ENCODE data around the gene TBL3. TPM values are rescaled to one million over a fixed set of nuclear protein-coding genes. Genes with fewer than 3 reads are reported as not detected.

Gene TBL3
- total RNA-seq, 5 donors from 2014 or later (not counting 1 experiment from before 2014, with no cell fraction given) = 21.1 to 45.6 (median 36.9) TPM

DNA sequence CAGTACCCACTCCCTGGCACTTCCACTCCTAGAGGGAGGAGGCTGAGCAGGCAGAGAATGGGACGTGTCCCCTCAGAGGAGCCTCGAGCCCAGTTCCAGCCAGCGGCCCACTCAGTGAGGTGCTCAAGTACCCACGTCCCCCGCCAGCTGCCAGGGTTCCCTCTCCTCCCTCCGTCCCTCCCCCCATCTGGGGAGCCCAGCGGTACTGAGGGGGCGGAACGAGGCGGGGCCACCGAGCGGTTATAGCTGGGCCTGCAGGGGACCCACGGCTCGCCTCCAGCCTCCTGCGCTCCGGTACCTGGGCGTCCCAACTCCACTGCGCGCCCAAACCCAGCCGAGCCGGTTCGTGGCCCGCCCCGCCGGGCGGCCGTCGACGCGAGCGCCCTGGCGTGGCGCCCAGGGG, 47.7 kb downstream of the TBL3 start, which contains the start of gene NPW:
NPW (plus strand) TSS at position 268 of the 403 bp plus-strand sequence.
- Histone ChIP-seq H3K9me3 (no peaks in the 10 kb centered on the region), H3K27me3 (replicated peaks in 1 of 2; ENCODE audit: control insufficient read depth in 2 of 2, extremely low read depth in 1 of 2, insufficient read depth in 2 of 2, low read length in 1 of 2) (peaks cover 0 to 55% of the 10 kb centered on the region in 2 experiments), H3K36me3 (ENCODE audit: control insufficient read depth in 2 of 2, extremely low read depth in 1 of 2, insufficient read depth in 1 of 2, low read length in 1 of 2) (no peaks in the 10 kb centered on the region), H3K4me1 (ENCODE audit: control insufficient read depth in 1 of 2, extremely low read depth in 1 of 2, insufficient read depth in 2 of 2, low read length in 2 of 2) (peaks cover 2 to 29% of the 10 kb centered on the region in 2 experiments), H3K27ac (ENCODE audit: low read length) (no peak within 1 kb of the TSS), H3K4me3 (ENCODE audit: control insufficient read depth in 1 of 2, extremely low read depth in 1 of 2, low read length in 1 of 2) (peak within 1 kb of the TSS in 1 of 2 donors; percentile 26)
- H3K27me3 Mint-ChIP-seq = peaks cover 11 to 34% of the 10 kb centered on the region in 2 donors
- POLR2A ChIA-PET = no interaction called here
- H3K36me3 Mint-ChIP-seq = no peaks in the 10 kb centered on the region
- ATAC-seq (replicated peaks in 1 of 4) (no peak), DNase-seq (peak in 4 of 35 experiments; percentile 18 to 29 (median 25))
- peak within 1 kb of the TSS in 1 of 3 donors; percentile 56 for H3K4me3 Mint-ChIP-seq
- 4% methylated on average over 29 of the region's 33 CpGs for WGBS (ENCODE audit: insufficient coverage)
- H3K27ac Mint-ChIP-seq = no peak within 1 kb of the TSS
- CTCF ChIA-PET = no interaction called here
- peaks cover 9 to 20% (median 13%) of the 10 kb centered on the region in 3 donors for H3K4me1 Mint-ChIP-seq
- H3K9me3 Mint-ChIP-seq = no peaks in the 10 kb centered on the region

DNA sequence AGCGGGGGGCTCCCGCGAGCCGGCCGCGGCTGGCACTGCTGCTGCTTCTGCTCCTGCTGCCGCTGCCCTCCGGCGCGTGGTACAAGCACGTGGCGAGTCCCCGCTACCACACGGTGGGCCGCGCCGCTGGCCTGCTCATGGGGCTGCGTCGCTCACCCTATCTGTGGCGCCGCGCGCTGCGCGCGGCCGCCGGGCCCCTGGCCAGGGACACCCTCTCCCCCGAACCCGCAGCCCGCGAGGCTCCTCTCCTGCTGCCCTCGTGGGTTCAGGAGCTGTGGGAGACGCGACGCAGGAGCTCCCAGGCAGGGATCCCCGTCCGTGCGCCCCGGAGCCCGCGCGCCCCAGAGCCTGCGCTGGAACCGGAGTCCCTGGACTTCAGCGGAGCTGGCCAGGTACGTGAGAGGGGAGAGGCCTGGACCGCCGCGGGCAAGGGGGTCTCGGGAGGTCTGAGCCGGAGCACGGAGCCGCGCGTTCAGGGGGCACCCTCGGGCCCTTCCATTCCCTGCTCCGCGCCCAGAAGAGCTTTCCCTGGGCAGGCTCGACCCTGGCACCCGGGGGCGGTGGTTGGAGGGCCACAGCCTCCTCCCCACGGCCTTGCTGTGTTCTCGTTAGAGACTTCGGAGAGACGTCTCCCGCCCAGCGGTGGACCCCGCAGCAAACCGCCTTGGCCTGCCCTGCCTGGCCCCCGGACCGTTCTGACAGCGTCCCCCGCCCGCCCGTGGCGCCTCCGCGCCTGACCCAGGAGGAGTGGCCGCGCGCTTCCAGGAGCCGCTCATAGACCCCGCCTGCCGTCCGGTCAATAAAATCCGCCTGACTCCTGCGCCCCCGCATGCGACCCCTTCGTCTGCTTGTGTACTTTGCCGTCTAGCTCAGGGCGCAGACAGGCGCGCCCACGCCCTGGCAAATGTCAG, 48.3 kb downstream of the TBL3 start:
- POLR2A ChIA-PET = no interaction called here
- H3K9me3 ChIP-seq = no peaks in the 10 kb centered on the region
- ATAC-seq (replicated peaks in 1 of 4) (no peak), DNase-seq (no peak)
- Mint-ChIP-seq H3K27me3 (peaks cover 11 to 34% of the 10 kb centered on the region in 2 donors), H3K9me3 (no peaks in the 10 kb centered on the region), H3K36me3 (no peaks in the 10 kb centered on the region), H3K4me3 (peak overlapping the region in 1 of 3 donors; percentile 56), H3K4me1 (peaks cover 9 to 20% (median 13%) of the 10 kb centered on the region in 3 donors), H3K27ac (no peak overlapping the region)
- H3K27me3 ChIP-seq (replicated peaks in 1 of 2; ENCODE audit: control insufficient read depth in 2 of 2, extremely low read depth in 1 of 2, insufficient read depth in 2 of 2, low read length in 1 of 2) = peaks cover 0 to 59% of the 10 kb centered on the region in 2 experiments
- peak overlapping the region in 1 of 2 donors; percentile 26 for H3K4me3 ChIP-seq (ENCODE audit: control insufficient read depth in 1 of 2, extremely low read depth in 1 of 2, low read length in 1 of 2)
- no peaks in the 10 kb centered on the region for H3K36me3 ChIP-seq (ENCODE audit: control insufficient read depth in 2 of 2, extremely low read depth in 1 of 2, insufficient read depth in 1 of 2, low read length in 1 of 2)
- no peak overlapping the region for H3K27ac ChIP-seq (ENCODE audit: low read length)
- 5% methylated on average over 96 of the region's 96 CpGs for WGBS (ENCODE audit: insufficient coverage)
- CTCF ChIA-PET = interaction anchor here in 1 of 2 donors (0.6 to 1.3 kb wide), 2 partner anchors 135 to 807 kb away, joined by 3 read pairs; partner anchors contain the start of gene TRAF7
- peaks cover 2 to 29% of the 10 kb centered on the region in 2 experiments for H3K4me1 ChIP-seq (ENCODE audit: control insufficient read depth in 1 of 2, extremely low read depth in 1 of 2, insufficient read depth in 2 of 2, low read length in 2 of 2)

DNA sequence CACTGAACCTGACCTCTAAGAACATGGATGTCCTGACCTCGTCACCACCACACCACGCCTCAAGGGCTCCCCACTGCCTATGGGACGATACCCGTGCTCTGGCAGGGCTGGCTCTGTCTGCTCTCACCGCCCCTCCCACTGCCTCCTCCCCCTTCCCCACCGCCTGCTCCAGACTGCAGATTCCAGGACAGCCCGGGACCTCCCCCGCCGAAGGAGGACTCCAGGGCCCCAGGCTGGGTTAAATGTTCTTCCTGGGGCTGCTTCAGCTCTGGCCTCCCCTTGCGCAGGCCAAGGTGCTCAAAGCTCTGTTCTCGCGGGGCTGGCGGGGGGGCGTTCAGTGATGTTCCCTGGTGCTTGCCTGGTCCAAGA, 50.9 kb downstream of the TBL3 start:
- ATAC-seq (replicated peaks in 1 of 4) (peak; percentile 9 to 23 (median 9)), DNase-seq (no peak)
- Histone ChIP-seq H3K9me3 (no peaks in the 10 kb centered on the region), H3K36me3 (ENCODE audit: control insufficient read depth in 2 of 2, extremely low read depth in 1 of 2, insufficient read depth in 1 of 2, low read length in 1 of 2) (no peaks in the 10 kb centered on the region), H3K27ac (ENCODE audit: low read length) (no peak overlapping the region), H3K4me1 (ENCODE audit: control insufficient read depth in 1 of 2, extremely low read depth in 1 of 2, insufficient read depth in 2 of 2, low read length in 2 of 2) (peaks cover 2 to 46% of the 10 kb centered on the region in 2 experiments), H3K4me3 (ENCODE audit: control insufficient read depth in 1 of 2, extremely low read depth in 1 of 2, low read length in 1 of 2) (peak overlapping the region; percentile 27 to 35), H3K27me3 (replicated peaks in 1 of 2; ENCODE audit: control insufficient read depth in 2 of 2, extremely low read depth in 1 of 2, insufficient read depth in 2 of 2, low read length in 1 of 2) (peaks cover 0 to 69% of the 10 kb centered on the region in 2 experiments)
- no peaks in the 10 kb centered on the region for H3K9me3 Mint-ChIP-seq
- CTCF ChIA-PET = interaction anchor here (0.6 to 1.5 kb wide), 9 partner anchors 19 to 1915 kb away, joined by 3 to 9 read pairs (median 4); partner anchors contain the start of genes NTHL1 (in 1 of the 2), PKD1 (in 1 of the 2), TRAF7 (in 1 of the 2) and TSC2 (in 1 of the 2)
- 7% methylated on average over 13 of the region's 14 CpGs for WGBS (ENCODE audit: insufficient coverage)
- peaks cover 11 to 34% of the 10 kb centered on the region in 2 donors for H3K27me3 Mint-ChIP-seq
- H3K36me3 Mint-ChIP-seq = no peaks in the 10 kb centered on the region
- no peak overlapping the region for H3K27ac Mint-ChIP-seq
- POLR2A ChIA-PET = interaction anchor here in 1 of 2 donors (0.9 kb wide), 1 partner anchor 133 kb away, joined by 4 read pairs; the partner anchor contains the start of gene TRAF7
- H3K4me3 Mint-ChIP-seq = peak overlapping the region; percentile 46 to 71 (median 55)
- H3K4me1 Mint-ChIP-seq = peaks cover 13 to 29% (median 16%) of the 10 kb centered on the region in 3 donors

DNA sequence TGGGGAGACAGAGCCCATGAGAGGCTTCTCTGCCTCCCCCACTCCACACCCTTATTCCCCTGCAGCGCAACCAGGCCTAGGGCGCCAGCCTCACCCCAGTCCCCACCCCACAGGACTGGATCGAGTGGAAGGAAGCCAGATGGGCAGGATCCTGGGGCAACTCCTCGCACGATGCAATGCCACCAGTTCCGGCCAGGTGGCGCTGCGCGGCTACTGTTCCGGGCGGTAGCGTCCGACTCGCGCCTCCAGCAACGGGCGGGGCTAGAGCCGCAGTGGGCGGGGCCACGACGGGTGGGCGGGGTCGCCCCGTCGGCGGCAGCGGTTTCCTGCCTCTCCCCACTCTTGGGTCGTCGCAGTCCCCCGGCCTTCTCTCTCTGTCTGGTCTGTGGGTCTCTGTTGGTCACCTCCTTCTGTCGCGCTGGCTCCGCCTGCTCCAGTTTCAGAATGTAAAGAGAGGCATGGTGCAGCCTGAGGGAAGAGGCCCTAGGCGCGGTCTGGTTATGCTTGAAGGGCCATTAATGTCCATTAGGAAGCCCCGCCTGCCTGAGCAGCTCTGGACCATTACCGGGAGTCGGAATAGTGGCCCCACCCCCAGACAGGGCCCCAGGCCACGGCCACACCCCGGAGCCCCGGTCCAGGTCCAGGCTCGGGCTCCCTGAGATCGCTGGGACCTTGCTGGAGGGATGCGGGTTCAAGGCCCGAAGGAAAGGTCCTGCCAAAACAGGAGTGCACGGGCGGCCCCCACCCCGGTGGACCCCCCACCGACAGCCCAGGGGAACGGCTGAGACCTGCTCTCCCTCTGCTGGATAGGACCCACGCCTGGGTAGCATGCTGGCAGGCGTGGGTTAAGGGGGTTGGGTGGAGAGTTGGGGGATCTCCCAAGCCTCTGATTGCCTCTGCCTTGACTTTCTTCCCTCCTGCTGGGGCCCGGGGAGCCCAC, 51.5 kb downstream of the TBL3 start:
- Mint-ChIP-seq H3K4me3 (peak overlapping the region; percentile 48 to 71 (median 66)), H3K9me3 (no peaks in the 10 kb centered on the region), H3K27ac (peak overlapping the region; percentile 77 to 83), H3K36me3 (no peaks in the 10 kb centered on the region), H3K4me1 (peaks cover 13 to 32% (median 16%) of the 10 kb centered on the region in 3 donors), H3K27me3 (peaks cover 11 to 31% of the 10 kb centered on the region in 2 donors)
- Histone ChIP-seq H3K36me3 (ENCODE audit: control insufficient read depth in 2 of 2, extremely low read depth in 1 of 2, insufficient read depth in 1 of 2, low read length in 1 of 2) (no peaks in the 10 kb centered on the region), H3K9me3 (no peaks in the 10 kb centered on the region), H3K4me1 (ENCODE audit: control insufficient read depth in 1 of 2, extremely low read depth in 1 of 2, insufficient read depth in 2 of 2, low read length in 2 of 2) (peaks cover 2 to 50% of the 10 kb centered on the region in 2 experiments), H3K27ac (ENCODE audit: low read length) (peak overlapping the region; percentile 72), H3K27me3 (replicated peaks in 1 of 2; ENCODE audit: control insufficient read depth in 2 of 2, extremely low read depth in 1 of 2, insufficient read depth in 2 of 2, low read length in 1 of 2) (peaks cover 0 to 67% of the 10 kb centered on the region in 2 experiments), H3K4me3 (ENCODE audit: control insufficient read depth in 1 of 2, extremely low read depth in 1 of 2, low read length in 1 of 2) (peak overlapping the region; percentile 35 to 40)
- POLR2A ChIA-PET = no interaction called here
- ATAC-seq (replicated peaks in 1 of 4) (peak; percentile 80 to 91 (median 84)), DNase-seq (peak; percentile 82 to 99 (median 92))
- CTCF ChIA-PET = interaction anchor here (0.6 to 1.5 kb wide), 9 partner anchors 19 to 1914 kb away, joined by 3 to 9 read pairs (median 3); partner anchors contain the start of genes PKD1 (in 1 of the 2) and TRAF7 (in 1 of the 2)
- 16% methylated on average over 40 of the region's 53 CpGs for WGBS (ENCODE audit: insufficient coverage)

DNA sequence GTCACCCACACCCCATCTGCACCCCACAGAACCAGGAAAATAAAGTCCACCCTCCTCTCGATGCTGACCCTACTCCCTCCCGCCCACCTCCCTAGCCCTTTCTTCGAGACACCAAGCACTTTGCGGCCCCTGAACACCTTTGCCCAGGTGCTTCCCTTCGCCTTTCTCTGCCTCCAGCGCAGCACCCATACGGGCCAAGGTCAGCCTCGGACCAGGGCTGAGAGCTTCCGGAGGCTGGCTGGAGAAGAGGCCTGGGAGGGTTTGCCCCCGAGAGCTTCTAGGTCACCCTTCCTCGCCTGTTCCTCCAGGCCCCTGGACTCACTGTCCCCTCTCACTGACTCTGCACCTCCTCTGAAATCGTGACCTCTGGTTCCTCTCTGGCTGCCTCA, 52.2 kb downstream of the TBL3 start:
- Mint-ChIP-seq H3K4me3 (peak overlapping the region in 1 of 3 donors; percentile 32), H3K27ac (peak overlapping the region in 1 of 2 donors; percentile 52), H3K36me3 (no peaks in the 10 kb centered on the region), H3K4me1 (peaks cover 13 to 30% (median 16%) of the 10 kb centered on the region in 3 donors), H3K9me3 (no peaks in the 10 kb centered on the region), H3K27me3 (peaks cover 8 to 26% of the 10 kb centered on the region in 2 donors)
- ChIA-PET CTCF (interaction anchor here in 1 of 2 donors (0.8 to 1.0 kb wide), 2 partner anchors 117 to 129 kb away, joined by 3 read pairs; no protein-coding TSS in a partner anchor), POLR2A (no interaction called here)
- H3K27ac ChIP-seq (ENCODE audit: low read length) = no peak overlapping the region
- peaks cover 0 to 61% of the 10 kb centered on the region in 2 experiments for H3K27me3 ChIP-seq (replicated peaks in 1 of 2; ENCODE audit: control insufficient read depth in 2 of 2, extremely low read depth in 1 of 2, insufficient read depth in 2 of 2, low read length in 1 of 2)
- no peaks in the 10 kb centered on the region for H3K9me3 ChIP-seq
- no peak for DNase-seq
- 90% methylated on average over 12 of the region's 12 CpGs for WGBS (ENCODE audit: insufficient coverage)
- peaks cover 2 to 50% of the 10 kb centered on the region in 2 experiments for H3K4me1 ChIP-seq (ENCODE audit: control insufficient read depth in 1 of 2, extremely low read depth in 1 of 2, insufficient read depth in 2 of 2, low read length in 2 of 2)
- H3K4me3 ChIP-seq (ENCODE audit: control insufficient read depth in 1 of 2, extremely low read depth in 1 of 2, low read length in 1 of 2) = no peak overlapping the region
- no peak for ATAC-seq (replicated peaks in 1 of 4)
- no peaks in the 10 kb centered on the region for H3K36me3 ChIP-seq (ENCODE audit: control insufficient read depth in 2 of 2, extremely low read depth in 1 of 2, insufficient read depth in 1 of 2, low read length in 1 of 2)
